HFFc6 (cell line): ENCODE results near the gene LRP3. TPM values are rescaled to one million over a fixed set of nuclear protein-coding genes. Genes with fewer than 3 reads are reported as not detected.
"Not testable (repeated sequence)": the region's sequence is repeated elsewhere in the genome, so short reads cannot be mapped to it uniquely, and the experiment has no call there.

ENCODE experiments used
- DNase-seq: peaks from one replicate; pipeline ENCODE4 v3.0.0-alpha.2; 2018
- H3K27ac Mint-ChIP-seq: 2 replicates; pipeline ENCODE4 v1.8.0; 2020; ENCODE audit warnings: mild to moderate bottlenecking, mixed read lengths
- H3K27me3 Mint-ChIP-seq: 2 replicates; pipeline ENCODE4 v1.8.0; 2021; ENCODE audit warnings: mild to moderate bottlenecking, moderate library complexity, mixed read lengths; ENCODE audit not compliant: insufficient read depth
- H3K36me3 Mint-ChIP-seq: 2 replicates; pipeline ENCODE4 v1.8.0; 2021; ENCODE audit warnings: low read depth, mixed read lengths
- H3K4me1 Mint-ChIP-seq: 2 replicates; pipeline ENCODE4 v1.8.0; 2020; ENCODE audit warnings: low read depth, mixed read lengths
- H3K4me3 Mint-ChIP-seq: 2 replicates; pipeline ENCODE4 v1.8.0; 2020; ENCODE audit warnings: mild to moderate bottlenecking, moderate library complexity, mixed read lengths
- H3K9me3 Mint-ChIP-seq: 2 replicates; pipeline ENCODE4 v1.8.0; 2020; ENCODE audit warnings: mild to moderate bottlenecking, mixed read lengths
- total RNA-seq, 6 experiments: library from RNA; stranded (reverse); fragmentation: NEBNext Ultra II Directional; extraction: Animal tissue kit (Norgen Biotek cat#: 25700); gene quantifications; 2 replicates in 1 of 6; 3 replicates in 5 of 6; pipeline ENCODE4 v1.2.3, GENCODE V29; 2021
- TF ChIP-seq, protein P1 (sequence below): fragments of 200-600 bp; sonication (generic); IDR thresholded peaks from 2 replicates; pipeline ENCODE4 v1.5.0; 2021; ENCODE audit warnings: antibody characterized with exemption, mild to moderate bottlenecking

LRP3 gene
- total RNA-seq, 6 experiments from 2014 or later = 1.9 to 17.7 (median 2.4) TPM

DNA sequence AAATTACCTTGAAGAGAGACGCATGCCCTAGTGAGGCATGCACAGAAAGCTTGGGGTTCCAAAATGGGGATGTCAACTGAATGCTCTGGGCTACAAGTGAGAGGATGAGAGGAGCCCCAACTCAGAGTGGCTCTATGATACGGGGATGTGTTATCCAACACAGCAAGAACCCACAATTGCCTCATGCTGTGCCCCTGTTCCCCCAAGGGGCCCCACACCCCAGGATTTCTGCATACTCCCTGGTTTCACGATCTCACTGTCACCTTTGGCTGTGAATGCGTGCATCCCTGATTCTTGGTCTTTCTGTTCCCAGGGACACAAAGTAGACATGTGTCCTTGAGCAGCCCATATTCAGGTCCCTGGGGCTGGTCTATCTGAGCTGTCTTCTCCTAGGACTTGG, 32.9 kb upstream of the LRP3 start:
- Mint-ChIP-seq H3K36me3 (no peaks in the 10 kb centered on the region), H3K27me3 (peaks cover 3% of the 10 kb centered on the region), H3K27ac (no peak overlapping the region), H3K4me1 (peaks cover 5% of the 10 kb centered on the region), H3K4me3 (no peak overlapping the region), H3K9me3 (no peaks in the 10 kb centered on the region)
- TF ChIP-seq, protein P1, sequence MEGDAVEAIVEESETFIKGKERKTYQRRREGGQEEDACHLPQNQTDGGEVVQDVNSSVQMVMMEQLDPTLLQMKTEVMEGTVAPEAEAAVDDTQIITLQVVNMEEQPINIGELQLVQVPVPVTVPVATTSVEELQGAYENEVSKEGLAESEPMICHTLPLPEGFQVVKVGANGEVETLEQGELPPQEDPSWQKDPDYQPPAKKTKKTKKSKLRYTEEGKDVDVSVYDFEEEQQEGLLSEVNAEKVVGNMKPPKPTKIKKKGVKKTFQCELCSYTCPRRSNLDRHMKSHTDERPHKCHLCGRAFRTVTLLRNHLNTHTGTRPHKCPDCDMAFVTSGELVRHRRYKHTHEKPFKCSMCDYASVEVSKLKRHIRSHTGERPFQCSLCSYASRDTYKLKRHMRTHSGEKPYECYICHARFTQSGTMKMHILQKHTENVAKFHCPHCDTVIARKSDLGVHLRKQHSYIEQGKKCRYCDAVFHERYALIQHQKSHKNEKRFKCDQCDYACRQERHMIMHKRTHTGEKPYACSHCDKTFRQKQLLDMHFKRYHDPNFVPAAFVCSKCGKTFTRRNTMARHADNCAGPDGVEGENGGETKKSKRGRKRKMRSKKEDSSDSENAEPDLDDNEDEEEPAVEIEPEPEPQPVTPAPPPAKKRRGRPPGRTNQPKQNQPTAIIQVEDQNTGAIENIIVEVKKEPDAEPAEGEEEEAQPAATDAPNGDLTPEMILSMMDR = no peak
- DNase-seq = no peak

GRCh38 chr19:33163481-33163880, 30.6 kb upstream of the LRP3 start:
- TF ChIP-seq, protein P1 = no peak
- Mint-ChIP-seq H3K36me3 (peaks cover 4% of the 10 kb centered on the region; the same call in 1 of the 2 replicates), H3K27me3 (peaks cover 1% of the 10 kb centered on the region), H3K27ac (no peak overlapping the region), H3K4me3 (no peak overlapping the region), H3K4me1 (no peaks in the 10 kb centered on the region), H3K9me3 (peaks cover 10% of the 10 kb centered on the region)
- no peak for DNase-seq

DNA sequence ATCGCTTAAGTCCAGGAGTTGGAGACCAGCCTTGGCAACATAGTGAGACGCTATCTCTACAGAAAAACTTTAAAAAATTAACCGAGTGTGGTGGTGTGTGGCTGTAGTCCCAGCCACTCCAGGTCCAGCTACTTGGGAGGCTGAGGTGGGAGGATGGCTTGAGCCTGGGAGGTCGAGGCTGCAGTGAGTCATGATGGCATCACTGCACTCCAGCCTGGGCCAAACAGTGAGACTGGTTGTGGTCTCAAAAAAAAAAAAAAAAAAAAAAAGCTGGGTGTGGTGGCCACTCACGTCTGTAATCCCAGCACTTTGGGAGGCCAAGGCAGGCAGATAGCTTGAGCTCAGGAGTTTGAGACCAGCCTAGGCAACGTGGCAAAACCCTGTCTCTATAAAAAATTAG, 28.1 kb upstream of the LRP3 start:
- not testable (repeated sequence) for H3K27me3 Mint-ChIP-seq, H3K4me1 Mint-ChIP-seq, H3K36me3 Mint-ChIP-seq, DNase-seq, H3K4me3 Mint-ChIP-seq, H3K27ac Mint-ChIP-seq
- H3K9me3 Mint-ChIP-seq = peaks cover 14% of the 10 kb centered on the region

- TF ChIP-seq, protein P1 = no peak
- no peak for DNase-seq
- Mint-ChIP-seq H3K4me1 (peaks cover 13% of the 10 kb centered on the region), H3K27me3 (peaks cover 1% of the 10 kb centered on the region), H3K36me3 (peaks cover 6% of the 10 kb centered on the region; the same call in 1 of the 2 replicates), H3K9me3 (peaks cover 14% of the 10 kb centered on the region), H3K4me3 (no peak overlapping the region), H3K27ac (no peak overlapping the region)
Measured at GRCh38 chr19:33167438-33167837, 26.7 kb upstream of the LRP3 start.

DNA sequence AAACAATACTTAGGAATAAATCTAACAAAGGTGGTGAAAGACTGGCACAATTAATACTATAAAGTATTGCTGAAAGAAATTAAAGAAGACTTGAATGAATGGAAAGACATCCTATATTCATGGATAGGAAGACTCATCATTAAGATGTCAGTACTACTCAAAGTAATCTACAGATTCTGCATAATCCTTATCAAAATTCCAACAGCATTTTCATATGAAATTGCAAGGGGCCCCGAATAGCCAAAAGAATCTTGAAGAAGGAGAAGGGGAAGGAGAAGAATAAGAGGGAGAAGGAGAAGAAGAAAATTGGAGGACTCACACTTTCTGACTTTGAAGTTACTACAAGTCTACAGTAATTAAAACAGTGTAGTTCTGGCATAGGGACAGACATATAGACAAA, 25.6 kb upstream of the LRP3 start:
- H3K27ac Mint-ChIP-seq = no peak overlapping the region

GRCh38 chr19:33171222-33171795, 22.8 kb upstream of the LRP3 start:
- H3K4me3 Mint-ChIP-seq = no peak overlapping the region

More for the DNA sequence above, 25.6 kb upstream of the LRP3 start:
- Mint-ChIP-seq H3K36me3 (peaks cover 6% of the 10 kb centered on the region; the same call in 1 of the 2 replicates), H3K4me1 (peaks cover 17% of the 10 kb centered on the region), H3K4me3 (no peak overlapping the region), H3K9me3 (peaks cover 14% of the 10 kb centered on the region), H3K27me3 (peaks cover 1% of the 10 kb centered on the region)
- TF ChIP-seq, protein P1 = no peak
- no peak for DNase-seq

More at GRCh38 chr19:33171222-33171795, 22.8 kb upstream of the LRP3 start:
- H3K27ac Mint-ChIP-seq = peak overlapping the region; percentile 13
- DNase-seq = peak; percentile 6
- peaks cover 1% of the 10 kb centered on the region for H3K27me3 Mint-ChIP-seq
- H3K36me3 Mint-ChIP-seq = peaks cover 6% of the 10 kb centered on the region; the same call in 1 of the 2 replicates
- H3K4me1 Mint-ChIP-seq = peaks cover 28% of the 10 kb centered on the region
- TF ChIP-seq, protein P1 = no peak
- peaks cover 14% of the 10 kb centered on the region for H3K9me3 Mint-ChIP-seq
